Measurements from ENCODE around the gene ST6GALNAC3. TPM values are rescaled to one million over a fixed set of nuclear protein-coding genes. Genes with fewer than 3 reads are reported as not detected.

Gene ST6GALNAC3
- total RNA-seq, 1 donor from 2014 or later = 4.7 TPM

GRCh38 chr1:76679534-76680152, 605.1 kb downstream of the ST6GALNAC3 start:
- peaks cover 4% of the 10 kb centered on the region for H3K4me1 Mint-ChIP-seq (ENCODE audit: low read depth)
- no peak overlapping the region for H3K27ac Mint-ChIP-seq (ENCODE audit: unreplicated experiment)
- H3K36me3 Mint-ChIP-seq (ENCODE audit: low read depth) = no peaks in the 10 kb centered on the region
- H3K27me3 Mint-ChIP-seq (ENCODE audit: low read depth) = peaks cover 11% of the 10 kb centered on the region
- DNase-seq (ENCODE audit: low spot score) = no peak
- TF ChIP-seq, protein P1, sequence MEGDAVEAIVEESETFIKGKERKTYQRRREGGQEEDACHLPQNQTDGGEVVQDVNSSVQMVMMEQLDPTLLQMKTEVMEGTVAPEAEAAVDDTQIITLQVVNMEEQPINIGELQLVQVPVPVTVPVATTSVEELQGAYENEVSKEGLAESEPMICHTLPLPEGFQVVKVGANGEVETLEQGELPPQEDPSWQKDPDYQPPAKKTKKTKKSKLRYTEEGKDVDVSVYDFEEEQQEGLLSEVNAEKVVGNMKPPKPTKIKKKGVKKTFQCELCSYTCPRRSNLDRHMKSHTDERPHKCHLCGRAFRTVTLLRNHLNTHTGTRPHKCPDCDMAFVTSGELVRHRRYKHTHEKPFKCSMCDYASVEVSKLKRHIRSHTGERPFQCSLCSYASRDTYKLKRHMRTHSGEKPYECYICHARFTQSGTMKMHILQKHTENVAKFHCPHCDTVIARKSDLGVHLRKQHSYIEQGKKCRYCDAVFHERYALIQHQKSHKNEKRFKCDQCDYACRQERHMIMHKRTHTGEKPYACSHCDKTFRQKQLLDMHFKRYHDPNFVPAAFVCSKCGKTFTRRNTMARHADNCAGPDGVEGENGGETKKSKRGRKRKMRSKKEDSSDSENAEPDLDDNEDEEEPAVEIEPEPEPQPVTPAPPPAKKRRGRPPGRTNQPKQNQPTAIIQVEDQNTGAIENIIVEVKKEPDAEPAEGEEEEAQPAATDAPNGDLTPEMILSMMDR (IDR thresholded peaks at IDR 0.05) = no peak
- no peaks in the 10 kb centered on the region for H3K9me3 Mint-ChIP-seq (ENCODE audit: low read depth)
- no peak overlapping the region for H3K4me3 Mint-ChIP-seq (ENCODE audit: unreplicated experiment)

GRCh38 chr1:76680651-76681050, 606.1 kb downstream of the ST6GALNAC3 start:
- Mint-ChIP-seq H3K9me3 (ENCODE audit: low read depth) (no peaks in the 10 kb centered on the region), H3K36me3 (ENCODE audit: low read depth) (no peaks in the 10 kb centered on the region), H3K27ac (ENCODE audit: unreplicated experiment) (no peak overlapping the region), H3K4me1 (ENCODE audit: low read depth) (peaks cover 4% of the 10 kb centered on the region), H3K27me3 (ENCODE audit: low read depth) (peaks cover 9% of the 10 kb centered on the region), H3K4me3 (ENCODE audit: unreplicated experiment) (no peak overlapping the region)
- TF ChIP-seq, protein P1 (IDR thresholded peaks at IDR 0.05) = no peak
- no peak for DNase-seq (ENCODE audit: low spot score)

GRCh38 chr1:76682138-76682537, 607.6 kb downstream of the ST6GALNAC3 start:
- Mint-ChIP-seq H3K27ac (ENCODE audit: unreplicated experiment) (no peak overlapping the region), H3K4me3 (ENCODE audit: unreplicated experiment) (no peak overlapping the region), H3K36me3 (ENCODE audit: low read depth) (no peaks in the 10 kb centered on the region), H3K9me3 (ENCODE audit: low read depth) (no peaks in the 10 kb centered on the region), H3K27me3 (ENCODE audit: low read depth) (peaks cover 7% of the 10 kb centered on the region), H3K4me1 (ENCODE audit: low read depth) (peaks cover 6% of the 10 kb centered on the region)
- no peak for DNase-seq (ENCODE audit: low spot score)
- TF ChIP-seq, protein P1 (IDR thresholded peaks at IDR 0.05) = no peak

Other genes starting within 250 kb of the ST6GALNAC3 start
- gene ASB17, start 142.3 kb upstream of the ST6GALNAC3 start, total RNA-seq = not detected in 3 replicates